MCF 10A (cell line): ENCODE results near the gene ST3GAL6. TPM values are rescaled to one million over a fixed set of nuclear protein-coding genes. Genes with fewer than 3 reads are reported as not detected.

Experiments
- BruUV-seq: library from RNA; stranded (reverse); fragments of 400-500 nt; replicated peaks from 2 replicates; lab custom pipeline; 2021; lab: Mats Ljungman, UMichigan
- CTCF ChIA-PET: fragments of 300-600 bp; sonication (Branson Sonifier 250); formaldehyde crosslinking; extraction: SDS; loops from one replicate; lab custom pipeline; 2021; ENCODE audit warnings: antibody characterized with exemption, inconsistent platforms; lab: Yijun Ruan, JAX
- POLR2A ChIA-PET: fragments of 300-600, 350-650 bp; sonication (Branson Sonifier 250); formaldehyde crosslinking; extraction: SDS; loops from one replicate; lab custom pipeline; 2020; ENCODE audit warnings: antibody characterized with exemption, inconsistent platforms; lab: Yijun Ruan, JAX
- DNase-seq: peaks from one replicate; pipeline ENCODE4 v3.0.0-alpha.2; 2018; ENCODE audit not compliant: unreplicated experiment
- H3K27ac Mint-ChIP-seq: one replicate; pipeline ENCODE4 v1.8.0; 2022; ENCODE audit warnings: mild to moderate bottlenecking, low read depth, mixed read lengths; ENCODE audit not compliant: unreplicated experiment
- H3K27me3 Mint-ChIP-seq: one replicate; pipeline ENCODE4 v1.8.0; 2022; ENCODE audit warnings: mixed read lengths; ENCODE audit not compliant: insufficient read depth, unreplicated experiment
- H3K36me3 Mint-ChIP-seq: one replicate; pipeline ENCODE4 v1.8.0; 2022; ENCODE audit warnings: mild to moderate bottlenecking, moderate library complexity, mixed read lengths; ENCODE audit not compliant: insufficient read depth, unreplicated experiment
- H3K4me1 Mint-ChIP-seq: one replicate; pipeline ENCODE4 v1.8.0; 2022; ENCODE audit warnings: mixed read lengths; ENCODE audit not compliant: insufficient read depth, unreplicated experiment
- H3K4me3 Mint-ChIP-seq: one replicate; pipeline ENCODE4 v1.8.0; 2022; ENCODE audit warnings: mild to moderate bottlenecking, moderate library complexity, mixed read lengths; ENCODE audit not compliant: unreplicated experiment
- H3K9me3 Mint-ChIP-seq: one replicate; pipeline ENCODE4 v1.8.0; 2022; ENCODE audit warnings: mixed read lengths; ENCODE audit not compliant: unreplicated experiment
- CTCF ChIP-seq: fragments of 200-600 bp; IDR thresholded peaks from one replicate; pipeline ENCODE4 v1.8.0; 2022; ENCODE audit warnings: antibody characterized with exemption, mild to moderate bottlenecking; ENCODE audit not compliant: unreplicated experiment
- intact Hi-C: fragments of 100-400 bp; cut with micrococcal nuclease; formaldehyde crosslinking; loops from 2 replicates; pipeline ENCODE4 v1.14.1; 2022
- total RNA-seq: library from RNA; stranded (reverse); gene quantifications from 2 replicates; pipeline ENCODE4 v1.2.3, GENCODE V29; 2022

Gene ST3GAL6
- total RNA-seq, 1 experiment from 2014 or later: 1.2 TPM

- Mint-ChIP-seq H3K9me3 (no peaks in the 10 kb centered on the region), H3K36me3 (no peaks in the 10 kb centered on the region), H3K4me3 (peak overlapping the region; percentile 53), H3K27ac (peak overlapping the region; percentile 55), H3K27me3 (no peaks in the 10 kb centered on the region), H3K4me1 (peaks cover 33% of the 10 kb centered on the region)
- BruUV-seq: no TSS peak
- peak; percentile 64 for DNase-seq
- ChIA-PET CTCF (interaction anchor here (0.7 to 5.0 kb wide), 8 partner anchors 38 to 738 kb away, joined by 3 to 30 read pairs (median 4); no protein-coding TSS in a partner anchor), POLR2A (interaction anchor here (2.8 kb wide), 1 partner anchor 45 kb away, joined by 19 read pairs; no protein-coding TSS in a partner anchor)
- no peak for TF ChIP-seq CTCF
- intact Hi-C loops: loop anchor here (2.0 kb wide), 1 partner anchor 45 kb away; no protein-coding TSS in a partner anchor
These were observed 14.7 kb downstream of the ST3GAL6 start for GRCh38 chr3:98777801-98778220.

- H3K36me3 Mint-ChIP-seq: peaks cover 5% of the 10 kb centered on the region
- intact Hi-C loops: loop anchor here (2.0 kb wide), 1 partner anchor 46 kb away; no protein-coding TSS in a partner anchor
- DNase-seq: peak; percentile 49
- peak overlapping the region; percentile 43 for H3K27ac Mint-ChIP-seq
- H3K4me3 Mint-ChIP-seq: peak overlapping the region; percentile 53
- TF ChIP-seq CTCF: no peak
- no peaks in the 10 kb centered on the region for H3K27me3 Mint-ChIP-seq
- BruUV-seq: no TSS peak
- POLR2A ChIA-PET: interaction anchor here (0.9 to 2.8 kb wide), 4 partner anchors 13 to 631 kb away, joined by 3 to 19 read pairs (median 4); partner anchors contain the start of gene CPOX
- CTCF ChIA-PET: interaction anchor here (0.5 to 5.0 kb wide), 10 partner anchors 35 to 739 kb away, joined by 3 to 30 read pairs (median 4); no protein-coding TSS in a partner anchor
- H3K9me3 Mint-ChIP-seq: no peaks in the 10 kb centered on the region
- peaks cover 38% of the 10 kb centered on the region for H3K4me1 Mint-ChIP-seq
These were observed 15.2 kb downstream of the ST3GAL6 start for GRCh38 chr3:98778383-98778782.

- peak overlapping the region; percentile 43 for H3K27ac Mint-ChIP-seq
- peak; percentile 87 for DNase-seq
- peak overlapping the region; percentile 53 for H3K4me3 Mint-ChIP-seq
These were observed 15.8 kb downstream of the ST3GAL6 start for GRCh38 chr3:98778852-98779413.

More at GRCh38 chr3:98778852-98779413, 15.8 kb downstream of the ST3GAL6 start:
- Mint-ChIP-seq H3K9me3 (no peaks in the 10 kb centered on the region), H3K4me1 (peaks cover 42% of the 10 kb centered on the region), H3K36me3 (peaks cover 7% of the 10 kb centered on the region), H3K27me3 (no peaks in the 10 kb centered on the region)
- no TSS peak for BruUV-seq
- no peak for TF ChIP-seq CTCF
- intact Hi-C loops: loop anchor here (2.0 kb wide), 1 partner anchor 46 kb away; no protein-coding TSS in a partner anchor
- ChIA-PET POLR2A (interaction anchor here (0.9 to 2.8 kb wide), 8 partner anchors 13 to 631 kb away, joined by 3 to 19 read pairs (median 3); partner anchors contain the start of gene CPOX), CTCF (interaction anchor here (0.5 to 5.0 kb wide), 9 partner anchors 11 to 810 kb away, joined by 3 to 30 read pairs (median 3); no protein-coding TSS in a partner anchor)
